ENCODE data around the gene FSTL5.

FSTL5 gene

DNA sequence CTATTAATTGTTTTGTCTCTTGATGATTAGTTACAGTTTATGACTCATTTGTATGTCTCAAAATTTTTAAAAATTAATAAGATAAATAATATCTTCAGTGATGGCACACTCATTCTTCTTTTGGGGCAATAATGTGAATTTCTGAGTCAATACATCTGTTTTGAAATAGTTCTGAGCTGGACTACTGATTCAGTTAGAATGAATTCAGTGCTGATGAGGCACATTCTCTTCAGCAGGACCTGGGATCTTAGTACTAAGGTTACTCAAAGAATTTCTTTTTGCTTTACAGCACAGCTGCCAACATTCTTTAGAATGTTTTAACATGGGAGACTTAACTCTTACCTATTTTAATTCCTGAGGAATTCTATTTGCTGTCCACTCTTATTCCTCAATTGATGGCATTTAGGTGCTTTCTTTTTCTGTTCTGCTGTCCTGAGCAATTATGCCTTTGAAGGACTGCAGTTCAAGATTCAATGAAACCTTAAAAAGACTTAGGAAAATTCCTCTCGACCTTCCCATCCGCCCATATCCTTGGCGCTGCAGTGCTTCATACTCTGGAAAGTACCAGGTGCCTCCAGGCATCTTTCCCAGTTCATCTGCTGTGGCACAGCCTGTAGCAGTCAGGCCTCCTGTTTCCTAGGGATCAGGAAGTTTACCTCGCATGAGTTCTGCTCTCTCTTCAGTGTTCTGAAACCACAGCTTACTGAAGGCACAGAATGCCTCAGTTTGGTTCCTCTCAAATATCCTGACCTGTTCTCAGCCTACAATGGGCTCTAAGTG is 213.7 kb downstream of the FSTL5 start:
- DNase-seq (ENCODE audit: extremely low read depth in 1 of 2, low read depth in 1 of 2): no peak

DNA sequence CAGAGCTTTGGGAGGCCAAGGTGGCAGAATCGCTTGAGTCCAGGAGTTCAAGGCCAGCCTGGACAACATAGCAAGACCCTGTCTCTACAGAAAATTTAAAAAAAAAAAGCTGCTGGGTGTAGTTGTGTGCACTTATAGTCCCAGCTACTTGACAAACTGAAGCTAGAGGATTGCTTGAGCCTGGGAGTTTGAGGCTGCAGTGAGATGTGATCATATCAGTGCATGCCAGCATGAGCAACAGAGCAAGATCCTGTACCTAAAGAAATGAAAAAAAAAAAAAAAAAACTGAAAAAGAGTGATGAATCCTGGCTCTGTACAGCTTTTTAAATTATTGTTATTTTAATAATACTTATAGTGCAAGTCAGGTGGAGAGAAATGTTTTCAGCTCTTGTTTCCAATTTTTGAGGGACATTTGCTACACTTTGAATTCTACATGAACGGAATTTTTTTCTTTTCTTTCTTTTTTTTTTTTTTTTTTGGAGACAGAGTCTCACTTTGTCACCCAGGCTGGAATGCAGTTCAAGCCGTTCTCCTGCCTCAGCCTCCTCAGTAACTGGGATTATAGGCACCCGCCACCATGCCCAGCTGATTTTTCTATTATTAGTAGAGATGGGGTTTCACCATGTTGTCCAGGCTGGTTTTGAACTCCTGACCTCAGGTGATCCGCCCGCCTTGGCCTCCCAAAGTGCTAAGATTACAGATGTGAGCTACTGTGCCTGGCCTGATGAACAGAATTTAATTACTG is 215.6 kb downstream of the FSTL5 start:
- no peak for DNase-seq (ENCODE audit: extremely low read depth in 1 of 2, low read depth in 1 of 2)

DNA sequence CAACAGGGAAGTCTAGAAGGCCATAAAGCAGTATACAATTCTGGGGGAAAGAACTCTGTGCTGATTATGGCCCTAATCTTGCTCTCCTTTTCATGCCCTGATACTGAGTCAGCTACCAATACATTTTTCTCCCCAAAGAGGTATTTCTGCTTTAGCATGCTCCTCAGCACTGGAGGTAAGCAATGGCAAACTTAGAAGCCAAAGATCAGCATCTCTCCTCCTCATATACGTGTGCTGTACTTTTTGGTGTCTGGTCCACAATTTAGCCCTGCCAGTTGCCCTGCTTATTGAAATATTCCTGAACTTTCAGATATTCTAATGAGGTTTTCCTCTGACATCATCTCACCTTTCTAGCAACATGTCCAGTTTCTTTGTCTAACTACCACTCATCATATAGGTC is 226.2 kb downstream of the FSTL5 start:
- DNase-seq (ENCODE audit: extremely low read depth in 1 of 2, low read depth in 1 of 2): no peak

DNA sequence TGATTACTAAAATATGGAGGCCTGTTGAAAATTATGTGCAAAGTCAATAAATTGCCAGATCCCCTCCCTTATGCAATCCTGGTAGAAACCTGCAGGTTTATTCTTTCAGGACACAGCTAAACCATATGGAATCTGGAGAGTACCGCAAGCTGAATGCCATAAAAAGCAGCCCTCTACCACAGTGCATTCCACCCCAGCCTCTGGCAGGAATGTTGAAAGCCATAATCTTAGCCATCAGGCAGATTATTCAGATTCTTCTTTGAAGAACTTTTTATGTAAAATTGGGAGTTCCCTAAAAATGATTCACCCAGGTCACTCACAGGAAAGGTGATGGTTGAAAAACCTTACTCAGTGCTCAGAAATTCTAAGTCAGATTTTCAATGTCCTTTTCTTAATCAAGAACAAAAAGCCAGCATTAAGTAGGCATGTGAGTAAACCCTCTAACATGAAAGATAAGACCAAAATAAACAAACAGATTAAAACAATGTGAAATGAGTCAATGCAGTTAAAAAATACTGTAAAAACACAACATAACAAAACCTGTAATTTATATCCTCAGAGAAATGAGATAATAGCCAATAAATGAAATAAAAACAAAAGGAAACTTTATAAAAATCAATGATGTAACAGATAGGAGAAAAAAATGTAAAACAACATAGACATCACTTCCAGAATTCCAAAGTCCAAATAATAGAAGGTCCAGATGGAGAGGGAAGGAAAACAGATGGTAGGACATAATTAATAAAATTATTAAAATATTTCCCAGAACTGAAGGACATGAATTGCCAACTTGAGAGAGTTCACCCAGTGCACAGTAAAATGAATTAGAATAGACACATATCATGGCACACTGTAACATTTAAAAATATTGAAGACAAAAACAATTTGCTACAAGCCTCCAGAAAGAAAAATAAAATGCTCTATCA is 226.9 kb downstream of the FSTL5 start:
- DNase-seq (ENCODE audit: extremely low read depth in 1 of 2, low read depth in 1 of 2): no peak

DNA sequence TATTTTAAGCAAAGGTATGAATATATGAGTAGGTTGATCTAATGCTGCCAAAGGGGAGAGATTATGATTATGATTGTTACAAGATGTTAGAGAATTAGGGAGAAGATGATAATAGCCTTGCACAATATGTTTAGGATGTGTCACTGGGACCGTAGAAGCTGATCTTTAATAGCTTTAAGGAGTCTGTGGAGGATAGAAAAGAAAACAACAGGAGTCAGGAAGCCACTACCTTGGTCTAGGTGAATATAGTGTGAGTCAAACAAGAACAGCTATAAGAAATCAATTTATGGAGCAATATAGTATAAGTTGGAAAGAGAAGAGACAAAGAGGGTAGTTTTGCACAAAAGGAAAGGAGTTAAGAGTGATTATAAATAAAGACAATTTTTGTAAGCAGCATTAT is 232.7 kb downstream of the FSTL5 start:
- no peak for DNase-seq (ENCODE audit: extremely low read depth in 1 of 2, low read depth in 1 of 2)

DNA sequence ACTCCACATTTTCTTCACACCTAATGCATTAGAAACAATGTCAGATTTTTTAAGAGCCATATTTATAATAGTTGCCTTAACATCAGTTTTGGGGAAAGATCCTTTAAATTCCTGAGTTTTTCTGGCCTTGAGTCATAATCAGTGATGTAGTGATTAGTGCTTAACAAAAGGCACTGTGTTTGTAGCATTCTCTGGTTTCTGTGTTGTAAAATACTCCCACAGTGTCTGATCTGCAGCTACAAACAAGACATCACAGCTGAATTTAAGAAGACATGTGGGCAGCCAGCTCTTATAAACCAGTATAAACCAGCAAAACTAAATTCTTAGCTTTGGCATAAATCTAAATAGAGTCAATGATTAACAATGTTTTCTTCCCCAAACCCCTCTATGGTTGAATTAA is 233.8 kb downstream of the FSTL5 start:
- no peak for DNase-seq (ENCODE audit: extremely low read depth in 1 of 2, low read depth in 1 of 2)

DNA sequence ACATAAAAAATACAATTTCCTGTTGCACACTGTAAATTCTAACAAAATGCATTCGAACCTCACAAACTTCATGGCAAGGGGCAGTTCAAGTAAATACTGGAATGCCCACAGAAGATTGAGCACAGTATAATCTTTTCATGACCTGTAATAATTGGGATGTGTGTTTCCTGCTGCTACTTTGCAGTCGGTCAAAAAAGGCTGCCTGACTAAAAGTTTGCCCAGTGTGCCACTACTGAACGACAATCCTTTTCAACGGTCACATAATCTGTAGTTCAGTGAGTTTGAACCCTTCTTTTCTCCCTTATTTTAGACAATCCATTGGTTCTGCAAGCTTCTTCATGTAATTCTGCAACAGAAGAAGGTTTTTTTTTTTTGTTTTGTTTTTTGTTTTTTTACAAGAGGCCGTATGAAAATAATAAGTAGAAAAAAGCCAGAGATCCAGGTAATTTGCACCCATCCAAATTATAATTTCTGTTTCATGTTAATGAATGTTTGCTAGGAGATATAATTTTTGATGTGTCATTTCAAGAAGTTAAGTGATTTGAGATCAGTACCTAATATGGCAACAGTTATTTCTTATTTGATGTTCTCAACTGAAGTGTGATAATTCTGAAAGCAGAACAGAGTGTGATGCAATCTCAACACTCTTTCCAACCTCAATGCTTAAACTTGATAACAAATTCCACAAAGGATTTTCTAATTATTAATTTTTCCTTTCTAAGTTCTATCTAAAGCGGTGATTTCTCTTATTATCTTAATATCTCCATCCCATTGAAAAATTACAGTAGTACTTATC is 237.6 kb downstream of the FSTL5 start:
- no peak for DNase-seq (ENCODE audit: extremely low read depth in 1 of 2, low read depth in 1 of 2)

DNA sequence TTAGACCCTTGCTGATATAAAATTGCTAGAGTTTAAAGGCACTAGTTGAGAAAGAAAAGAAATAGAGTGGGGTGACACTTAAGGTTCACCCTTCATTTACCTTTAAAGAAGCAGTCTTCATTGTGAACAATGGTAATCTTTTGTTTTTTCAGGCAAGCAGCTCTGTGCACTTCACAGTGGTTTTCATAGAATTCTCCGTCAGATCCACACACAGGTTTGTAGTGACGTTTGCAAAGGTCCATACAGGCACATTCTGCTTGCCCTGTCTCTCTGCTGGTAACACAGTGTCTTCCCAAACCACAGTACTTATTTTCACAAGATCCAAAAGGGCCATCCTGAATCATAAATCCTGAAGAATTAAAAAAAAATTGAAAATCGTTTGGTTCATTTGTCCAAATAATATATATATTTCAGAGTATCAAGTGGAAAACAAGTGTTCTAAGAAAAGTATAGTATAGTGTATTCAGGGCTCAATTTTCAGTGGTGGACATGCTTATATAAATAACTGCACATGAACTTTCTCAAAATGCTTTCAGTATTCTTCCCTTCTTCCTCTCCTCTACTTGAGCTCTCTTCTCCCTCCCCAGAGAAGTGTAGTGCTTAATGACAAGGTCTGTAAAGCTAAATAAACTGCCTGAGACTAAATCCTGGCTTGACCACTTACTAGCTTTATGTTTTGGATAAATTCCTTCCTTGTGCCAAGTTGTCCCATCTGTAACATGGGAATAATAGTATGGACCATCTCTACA is 243.3 kb downstream of the FSTL5 start:
- DNase-seq (ENCODE audit: extremely low read depth in 1 of 2, low read depth in 1 of 2): no peak

DNA sequence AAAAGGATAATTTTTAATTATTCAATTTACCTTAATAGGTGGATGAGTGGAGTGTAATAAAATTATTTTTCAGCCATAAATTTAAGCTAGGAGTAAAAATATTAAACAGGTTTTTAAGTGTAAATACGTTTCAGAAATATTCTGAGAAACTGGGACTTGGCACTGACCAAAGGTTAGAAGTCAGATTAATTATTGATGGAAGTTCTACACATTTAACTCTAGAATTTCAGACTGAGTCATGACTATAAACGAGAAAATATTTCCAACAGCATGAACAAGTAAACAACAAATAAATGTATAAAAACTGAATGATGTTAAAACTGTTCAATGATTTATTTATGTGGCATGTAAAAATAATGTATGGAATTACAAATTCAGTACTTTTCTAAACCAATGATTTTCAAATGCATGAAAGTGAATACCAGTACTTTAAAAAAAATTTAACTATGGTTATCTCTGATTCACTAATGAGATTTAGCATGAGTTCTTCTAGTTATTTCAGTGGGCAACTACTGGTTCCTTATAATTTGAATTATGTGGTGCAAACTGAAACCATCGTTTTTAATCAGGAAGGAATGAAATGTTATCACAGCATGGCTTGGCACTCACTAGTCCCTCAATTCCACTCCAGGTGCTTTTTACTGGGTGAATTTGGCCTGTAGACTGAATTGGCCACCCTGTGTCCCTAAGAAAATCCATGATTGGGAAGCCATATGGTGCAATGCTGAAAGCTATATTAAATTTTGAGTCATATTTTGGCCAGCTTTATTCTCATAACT is 244.2 kb downstream of the FSTL5 start:
- no peak for DNase-seq (ENCODE audit: extremely low read depth in 1 of 2, low read depth in 1 of 2)

DNA sequence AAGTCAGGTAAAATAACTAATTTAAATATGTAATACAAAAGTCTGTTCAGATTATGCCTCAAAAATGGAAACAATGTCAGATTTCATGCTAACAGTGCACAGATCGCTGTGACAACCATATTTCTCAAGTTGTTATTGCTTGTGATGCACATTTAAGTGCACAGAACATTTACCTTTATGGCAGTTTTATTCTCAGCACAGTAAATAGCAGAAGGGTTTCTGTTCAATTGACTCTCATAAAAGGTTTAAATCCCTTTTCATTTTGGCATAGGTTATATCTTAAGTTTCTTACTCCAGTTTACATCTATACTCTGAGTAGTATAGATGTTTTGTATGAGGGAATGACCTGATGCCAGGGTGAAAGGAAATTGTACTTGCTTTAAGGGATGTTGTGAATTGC is 247.8 kb downstream of the FSTL5 start:
- DNase-seq (ENCODE audit: extremely low read depth in 1 of 2, low read depth in 1 of 2): no peak

DNA sequence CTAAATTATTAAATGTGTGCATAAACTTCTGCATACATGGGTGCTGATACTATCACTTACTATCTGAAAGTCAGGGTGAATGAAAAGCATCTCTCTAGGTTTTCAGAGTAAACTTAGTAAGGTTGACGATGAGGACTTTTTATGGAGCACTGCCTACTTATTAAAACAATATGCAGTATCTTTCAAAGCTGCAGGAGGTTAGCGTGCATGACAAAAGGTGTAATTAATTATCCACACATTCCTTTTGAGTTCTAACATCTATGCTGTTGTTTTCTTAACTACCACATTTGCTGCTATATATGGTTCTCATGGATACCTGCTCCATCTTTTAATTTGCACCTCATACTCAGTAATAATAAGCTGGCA is 256.2 kb downstream of the FSTL5 start:
- DNase-seq (ENCODE audit: extremely low read depth in 1 of 2, low read depth in 1 of 2): no peak

DNA sequence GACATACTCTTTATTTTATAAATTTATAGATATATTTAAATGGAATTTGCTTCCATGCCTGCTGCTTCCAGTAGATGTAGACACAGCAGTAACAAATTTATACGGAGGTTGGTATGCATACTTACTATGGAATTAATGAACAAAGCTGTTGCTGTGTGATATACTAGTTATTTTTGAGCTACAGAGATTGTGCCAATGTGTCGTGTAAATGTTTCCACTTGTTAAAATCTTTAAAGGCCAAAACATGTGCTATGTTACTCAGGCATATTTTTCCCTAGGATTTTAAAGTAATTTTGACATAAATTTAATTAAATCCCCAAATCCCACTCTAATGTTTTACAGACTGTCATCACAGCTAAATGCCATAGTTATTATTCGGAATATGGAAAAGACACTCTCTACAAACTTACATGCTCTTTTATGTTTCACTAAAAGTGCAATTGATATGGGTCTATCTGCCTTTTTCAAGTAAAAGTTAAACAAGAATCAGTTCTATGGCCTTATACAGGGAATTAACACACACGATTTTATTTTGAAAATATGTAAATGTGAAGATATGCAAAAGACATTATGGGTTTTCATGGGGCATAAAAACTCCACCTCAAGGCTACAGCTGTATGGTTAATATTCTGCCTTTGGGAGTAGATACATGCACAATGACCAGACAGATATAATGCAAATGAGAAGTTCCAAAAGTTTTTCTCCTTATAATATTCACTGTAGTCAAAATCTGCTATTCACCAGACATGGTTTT is 256.8 kb downstream of the FSTL5 start:
- no peak for DNase-seq (ENCODE audit: extremely low read depth in 1 of 2, low read depth in 1 of 2)

DNA sequence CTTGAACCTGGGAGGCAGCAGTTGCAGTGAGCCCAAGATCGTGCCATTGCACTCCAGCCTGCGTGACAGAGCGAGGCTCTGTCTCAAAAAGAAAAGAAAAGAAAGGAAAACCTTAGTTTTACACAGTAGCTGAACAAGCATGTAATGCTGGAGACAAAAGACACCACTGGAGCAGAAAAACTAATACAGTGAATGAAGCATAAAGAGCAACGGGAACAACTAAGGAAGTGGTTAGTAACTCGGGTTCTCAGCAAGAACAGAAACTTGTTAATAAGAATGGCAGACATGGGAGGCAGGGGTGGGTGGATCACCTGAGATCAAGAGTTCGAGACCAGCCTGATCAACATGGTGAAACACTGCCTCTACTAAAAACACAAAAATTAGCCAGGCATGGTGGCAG is 263.7 kb downstream of the FSTL5 start:
- DNase-seq (ENCODE audit: extremely low read depth in 1 of 2, low read depth in 1 of 2): no peak

DNA sequence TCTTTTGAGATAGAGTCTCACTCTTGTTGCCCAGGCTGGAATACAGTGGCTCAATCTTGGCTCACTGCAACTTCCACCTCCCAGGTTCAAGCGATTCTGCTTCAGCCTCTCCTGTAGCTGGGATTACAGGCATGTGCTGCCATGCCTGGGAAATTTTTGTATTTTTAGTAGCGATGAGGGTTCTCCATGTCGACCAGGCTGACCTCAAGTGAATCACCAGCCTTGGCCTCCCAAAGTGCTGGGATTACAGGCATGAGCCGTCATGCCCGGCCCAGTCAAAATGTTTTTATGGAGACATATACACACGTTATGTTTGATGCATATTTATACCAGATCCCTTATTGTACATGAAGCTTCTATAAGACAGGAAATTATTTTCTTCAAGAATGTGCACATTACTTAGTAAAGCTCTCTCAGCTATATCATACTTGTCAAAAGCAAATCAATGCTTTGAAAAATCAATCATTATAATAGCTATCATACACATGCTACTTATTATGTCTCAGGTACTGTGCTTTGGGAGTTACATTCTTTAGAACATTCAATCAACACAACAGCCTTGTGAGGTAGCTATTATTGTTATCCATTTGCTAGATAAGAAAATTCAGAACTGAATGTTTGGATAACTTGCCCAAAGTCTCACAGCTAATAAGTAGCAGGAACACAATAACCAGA is 269.2 kb downstream of the FSTL5 start:
- DNase-seq (ENCODE audit: extremely low read depth in 1 of 2, low read depth in 1 of 2): no peak

DNA sequence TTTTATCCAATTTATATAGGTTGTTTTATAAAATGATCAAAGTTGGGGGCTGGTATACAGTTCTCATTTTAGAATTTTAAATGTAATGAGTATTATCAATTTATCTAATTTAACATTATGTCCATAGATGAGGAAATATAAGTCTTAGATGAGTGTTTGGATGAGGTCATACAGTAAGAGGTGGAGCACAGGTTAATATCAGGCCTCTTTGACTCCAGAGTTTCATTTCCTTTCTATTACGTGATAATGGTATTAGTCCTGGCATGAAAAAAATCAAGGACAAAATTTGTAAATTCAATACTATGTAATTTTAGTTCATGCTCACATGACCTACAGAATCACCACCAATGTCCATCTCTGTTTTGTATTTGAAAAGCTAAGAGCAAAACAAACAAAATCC is 269.8 kb downstream of the FSTL5 start:
- DNase-seq (ENCODE audit: extremely low read depth in 1 of 2, low read depth in 1 of 2): no peak

DNA sequence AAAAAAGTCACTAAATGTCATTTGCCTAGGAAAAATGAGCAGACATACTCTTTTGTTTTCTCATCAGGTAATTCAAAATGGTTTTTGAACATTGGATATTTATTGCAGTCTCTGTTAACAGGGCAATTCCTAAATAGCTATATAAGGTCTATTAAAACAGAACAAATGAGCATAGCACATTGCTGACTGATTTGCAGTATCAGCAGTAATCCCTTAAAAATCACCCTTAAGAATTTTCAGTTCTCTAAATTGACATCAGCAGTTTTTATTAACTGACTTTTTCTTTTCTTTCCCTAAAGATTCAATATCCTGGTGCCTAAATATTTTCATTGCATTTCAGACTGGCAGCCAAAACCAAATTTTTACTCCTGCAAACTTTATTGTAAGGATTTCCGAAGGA is 270.2 kb downstream of the FSTL5 start:
- DNase-seq (ENCODE audit: extremely low read depth in 1 of 2, low read depth in 1 of 2): no peak

DNA sequence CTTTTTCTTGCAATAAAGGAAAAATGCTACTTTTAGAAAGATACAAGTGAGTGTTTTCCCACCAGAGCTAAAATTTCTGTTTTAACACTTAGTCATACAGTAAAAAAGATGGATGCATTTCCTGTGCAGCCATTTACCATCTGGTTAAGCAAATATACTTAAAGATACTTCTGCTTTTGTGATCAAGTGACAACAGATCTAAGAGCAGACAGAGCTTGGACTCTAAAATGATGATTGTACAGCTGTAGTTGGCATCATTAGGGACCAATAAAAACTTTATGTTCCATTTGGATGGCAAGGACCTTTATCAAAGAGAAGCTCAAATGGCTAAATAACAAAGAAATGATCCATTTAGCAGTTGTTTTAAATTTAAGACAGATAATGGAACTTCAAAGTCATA is 270.8 kb downstream of the FSTL5 start:
- no peak for DNase-seq (ENCODE audit: extremely low read depth in 1 of 2, low read depth in 1 of 2)

DNA sequence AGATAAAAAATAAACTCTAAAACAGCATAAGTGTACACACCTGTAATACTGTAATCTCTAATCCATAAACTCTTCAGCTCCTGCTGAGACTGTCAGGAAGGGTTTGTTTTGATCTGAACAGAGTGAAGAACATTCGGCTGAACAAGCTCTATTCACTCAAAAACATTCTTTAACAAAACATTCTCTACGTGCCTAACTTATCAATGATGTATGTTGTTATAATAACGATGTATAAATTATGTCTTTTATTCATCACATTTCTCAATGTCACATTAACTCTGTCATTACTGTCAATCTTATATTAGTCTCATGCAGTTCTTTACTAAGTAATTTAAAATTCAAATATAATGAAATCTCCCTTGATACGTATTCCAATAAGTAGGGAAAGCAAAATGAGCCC is 280.6 kb downstream of the FSTL5 start:
- no peak for DNase-seq (ENCODE audit: extremely low read depth in 1 of 2, low read depth in 1 of 2)
